Occipital lobe (tissue), 2 donors: ENCODE results near the gene MT1G. TPM values are rescaled to one million over a fixed set of nuclear protein-coding genes. Genes with fewer than 3 reads are reported as not detected.
"Not testable (repeated sequence)": the region's sequence is repeated elsewhere in the genome, so short reads cannot be mapped to it uniquely, and the experiment has no call there.

Experiments
- DNase-seq: peaks from one replicate; lab custom pipeline; 2025; lab: John Stamatoyannopoulos, UW
- total RNA-seq: library from RNA; depleted of rRNA; stranded (reverse); fragments of >200 nt; gene quantifications from one replicate; pipeline ENCODE4 v1.2.3, GENCODE V29; 2014

The MT1G gene
- total RNA-seq, 1 donor from 2014 or later = not detected

- not testable (repeated sequence) for DNase-seq
Measured at GRCh38 chr16:56621665-56622445, 46.0 kb downstream of the MT1G start.

- DNase-seq = no peak
Measured at GRCh38 chr16:56620339-56620897, 47.4 kb downstream of the MT1G start.

- no peak for DNase-seq
Measured at GRCh38 chr16:56618138-56618537, 49.7 kb downstream of the MT1G start.

GRCh38 chr16:56617212-56618085 is 50.4 kb downstream of the MT1G start:
- DNase-seq = no peak

Other genes with a start within 250 kb of the MT1G start
- gene AMFR, start 242.5 kb downstream of the MT1G start, total RNA-seq = 266 TPM
- gene NUDT21, start 216.7 kb downstream of the MT1G start, total RNA-seq = 287 TPM
- gene OGFOD1, start 216.5 kb downstream of the MT1G start, total RNA-seq = 42.9 TPM
- 124 TPM for gene BBS2, start 148.0 kb downstream of the MT1G start, total RNA-seq
- not detected for gene MT4, start 103.0 kb downstream of the MT1G start, total RNA-seq
- gene MT3, start 78.5 kb downstream of the MT1G start, total RNA-seq = 8.6 TPM
- 2.3 TPM for gene MT2A, start 59.5 kb downstream of the MT1G start, total RNA-seq
- gene MT1E, start 42.3 kb downstream of the MT1G start, total RNA-seq = 12.8 TPM
- 1.4 TPM for gene MT1M, start 35.4 kb downstream of the MT1G start, total RNA-seq
- not detected for gene MT1A, start 29.4 kb downstream of the MT1G start, total RNA-seq
- gene MT1B, start 16.2 kb downstream of the MT1G start, total RNA-seq = not detected
- 2.5 TPM for gene MT1F, start 10.1 kb downstream of the MT1G start, total RNA-seq
- not detected for gene MT1H, start 1.7 kb upstream of the MT1G start, total RNA-seq
- 14.5 TPM for gene MT1X, start 14.4 kb upstream of the MT1G start, total RNA-seq
- 207 TPM for gene NUP93, start 62.1 kb upstream of the MT1G start, total RNA-seq
- not detected for gene SLC12A3, start 197.1 kb upstream of the MT1G start, total RNA-seq